NCI-H2107 treated with DMSO at 0.1 percent for 48 hours (cell line): ENCODE results near the gene SP9.
"Not testable (repeated sequence)": the region's sequence is repeated elsewhere in the genome, so short reads cannot be mapped to it uniquely, and the experiment has no call there.

Experiments used
- DNase-seq: peaks from one replicate; lab custom pipeline; 2025; ENCODE audit not compliant: unreplicated experiment; lab: John Stamatoyannopoulos, UW

The SP9 gene

GRCh38 chr2:174344716-174345461, 10.1 kb downstream of the SP9 start:
- peak; percentile 44 for DNase-seq

DNA sequence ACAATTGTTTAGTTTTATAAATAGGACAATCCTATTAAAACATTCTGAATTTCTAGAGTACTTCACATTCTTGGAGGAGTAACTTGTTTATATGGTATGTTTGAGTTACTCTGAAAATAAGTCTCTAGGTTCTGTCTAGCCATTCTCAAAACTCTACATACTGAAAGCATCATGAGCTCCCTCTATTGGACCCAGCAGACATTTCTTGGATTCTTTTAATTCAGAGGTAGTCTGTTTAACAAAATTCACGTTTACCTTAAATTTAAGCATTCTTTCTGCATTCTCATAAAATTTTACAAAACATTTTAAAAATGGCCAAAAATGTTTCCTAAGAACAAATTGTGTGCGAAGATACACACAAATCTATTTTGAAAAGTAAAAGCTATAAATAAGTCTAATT, 15.3 kb downstream of the SP9 start:
- DNase-seq, result peak; percentile 41

- no peak for DNase-seq
These were observed 15.9 kb downstream of the SP9 start for GRCh38 chr2:174350593-174351181.

DNA sequence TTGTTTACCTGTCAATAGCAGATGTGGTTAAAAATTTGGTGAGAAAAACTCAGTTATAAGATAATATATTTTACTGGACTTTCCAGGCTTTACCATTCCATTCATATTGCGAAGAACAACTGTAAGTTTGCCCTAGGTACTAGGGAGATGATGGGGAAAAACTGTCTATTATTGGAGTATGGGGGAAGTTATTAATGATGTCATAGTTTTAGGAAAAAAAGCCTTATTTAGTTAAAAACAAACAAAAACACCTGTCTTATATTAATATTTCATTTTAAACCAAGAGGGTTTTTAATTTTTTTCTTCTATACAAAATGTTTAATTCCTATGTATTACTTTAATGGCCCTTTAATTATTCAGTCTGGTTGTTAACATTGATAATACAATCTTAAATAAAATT, 18.2 kb downstream of the SP9 start:
- no peak for DNase-seq

GRCh38 chr2:174356347-174356746, 21.6 kb downstream of the SP9 start:
- no peak for DNase-seq

GRCh38 chr2:174359663-174360062, 24.9 kb downstream of the SP9 start:
- DNase-seq, result not testable (repeated sequence)

GRCh38 chr2:174362949-174363348, 28.2 kb downstream of the SP9 start:
- no peak for DNase-seq

DNA sequence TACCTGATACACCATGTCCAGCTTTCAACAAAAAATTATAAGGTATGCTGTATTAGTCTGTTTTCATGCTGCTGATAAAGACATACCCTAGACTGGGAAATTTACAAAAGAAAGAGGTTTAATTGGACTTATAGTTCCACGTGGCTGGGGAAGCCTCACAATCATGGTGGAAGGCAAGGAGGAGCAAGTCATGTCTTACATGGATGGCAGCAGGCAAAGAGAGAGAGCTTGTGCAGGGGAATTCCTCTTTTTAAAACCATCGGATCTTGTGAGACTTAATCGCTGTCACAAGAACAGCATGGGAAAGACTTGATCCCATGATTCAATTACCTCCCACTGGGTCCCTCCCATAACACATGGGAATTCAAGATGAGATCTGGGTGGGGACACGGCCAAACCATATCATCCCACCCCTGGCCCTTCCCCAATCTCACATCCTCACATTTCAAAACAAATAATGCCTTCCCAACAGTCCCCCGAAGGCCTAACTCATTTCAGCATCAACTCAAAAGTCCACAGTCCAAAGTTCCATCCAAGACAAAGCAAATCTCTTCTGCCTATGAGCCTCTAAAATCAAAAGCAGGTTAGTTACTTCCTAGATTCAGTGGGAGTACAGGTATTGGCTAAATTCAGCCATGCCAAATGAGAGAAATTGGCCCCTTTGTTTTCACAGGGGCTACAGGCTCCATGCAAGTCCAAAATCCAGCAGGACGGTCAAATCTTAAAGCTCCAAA, 28.9 kb downstream of the SP9 start:
- not testable (repeated sequence) for DNase-seq

GRCh38 chr2:174364628-174365027, 29.9 kb downstream of the SP9 start:
- DNase-seq, result no peak

DNA sequence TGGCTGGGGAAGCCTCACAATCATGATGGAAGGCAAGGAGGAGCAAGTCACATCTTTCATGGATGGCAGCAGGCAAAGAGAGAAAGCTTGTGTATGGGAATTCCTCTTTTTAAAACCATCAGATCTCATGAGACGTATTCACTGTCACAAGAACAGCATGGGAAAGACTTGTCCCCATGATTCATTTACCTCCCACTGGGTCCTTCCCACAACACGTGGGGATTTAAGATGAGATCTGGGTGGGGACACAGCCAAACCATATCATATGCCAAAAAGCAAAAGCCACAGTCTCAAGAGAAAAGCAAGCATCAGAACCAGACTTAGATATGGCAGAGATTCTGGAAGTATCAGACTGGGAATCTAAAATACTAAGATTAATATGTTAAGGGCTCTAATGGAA, 30.8 kb downstream of the SP9 start:
- no peak for DNase-seq

DNA sequence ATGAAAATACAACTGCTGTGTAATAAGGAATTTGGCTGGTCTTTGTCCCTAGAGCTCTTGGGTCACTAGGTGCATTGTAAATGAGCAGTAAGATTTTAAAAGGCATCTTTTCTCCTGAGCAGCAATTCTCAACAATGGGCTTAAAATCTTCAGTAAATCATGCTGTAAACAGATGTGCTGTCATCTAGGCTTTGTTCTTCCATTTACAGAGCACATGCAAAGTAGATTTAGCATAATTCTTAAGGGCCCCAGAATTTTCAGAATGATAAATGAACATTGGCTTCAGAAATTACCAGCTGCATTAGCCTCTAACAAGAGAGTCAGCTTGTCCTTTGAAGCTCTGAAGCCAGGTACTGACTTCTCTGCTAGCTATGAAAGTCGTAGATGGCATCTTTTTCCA, 33.9 kb downstream of the SP9 start:
- no peak for DNase-seq

DNA sequence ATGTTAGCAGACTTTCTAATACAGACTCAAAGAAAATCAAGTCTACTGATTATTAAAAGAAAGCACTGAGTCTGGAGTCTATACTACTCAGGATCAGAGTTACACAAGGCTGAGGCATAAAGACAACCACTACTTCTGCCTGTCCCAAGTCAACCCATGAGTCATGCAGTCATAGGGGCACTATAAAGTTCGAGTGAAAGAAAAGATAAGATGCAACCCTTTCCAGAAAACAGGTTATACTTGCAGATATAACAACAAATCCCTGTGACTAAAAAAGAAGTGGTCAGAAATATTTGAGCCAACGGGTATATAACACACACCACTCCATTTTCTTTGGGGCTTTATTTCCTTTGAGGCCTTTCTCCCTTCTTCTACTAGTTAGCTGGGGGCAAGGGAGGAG, 42.2 kb downstream of the SP9 start:
- DNase-seq, result no peak

- DNase-seq, result no peak
These were observed 49.0 kb downstream of the SP9 start for GRCh38 chr2:174383796-174384195.

- DNase-seq, result no peak
These were observed 50.4 kb downstream of the SP9 start for GRCh38 chr2:174385201-174385600.
